Panc1 (cell line): Measurements from ENCODE around the gene ZSCAN18. TPM values are rescaled to one million over a fixed set of nuclear protein-coding genes. Genes with fewer than 3 reads are reported as not detected.

Source experiments
- ATAC-seq: fragments of 200-7000 bp; cut with Tn5 transposase; 2 replicates; pipeline ENCODE4 v1.9.1; 2020; ENCODE audit warnings: mild to moderate bottlenecking, moderate library complexity
- BruUV-seq: library from RNA; stranded (reverse); fragments of 400-500 nt; replicated peaks from 2 replicates; lab custom pipeline; 2021; lab: Mats Ljungman, UMichigan
- CTCF ChIA-PET: fragments of 300-600 bp; sonication (Branson Sonifier 250); formaldehyde crosslinking; loops from one replicate; lab custom pipeline; 2022; ENCODE audit warnings: antibody characterized with exemption; lab: Charles Lee
- POLR2A ChIA-PET: fragments of 300-600 bp; sonication (Branson Sonifier 250); formaldehyde crosslinking; loops from one replicate; lab custom pipeline; 2022; ENCODE audit warnings: antibody characterized with exemption; lab: Charles Lee
- DNase-seq: peaks from one replicate; pipeline ENCODE4 v3.0.0-alpha.2; 2010; ENCODE audit warnings: low read depth, low spot score
- H3K27ac ChIP-seq: 2 replicates; pipeline ENCODE4 v1.5.1; 2011; ENCODE audit warnings: mild to moderate bottlenecking, low read length, inconsistent platforms
- H3K27me3 ChIP-seq: fragments of 200-500 bp; sonication (Bioruptor generic); 2 replicates; pipeline ENCODE4 v1.6.0; 2014; ENCODE audit warnings: low read length, inconsistent platforms; ENCODE audit not compliant: control insufficient read depth, insufficient read depth
- H3K36me3 ChIP-seq: fragments of 200-500 bp; sonication (Bioruptor generic); 2 replicates; pipeline ENCODE4 v1.5.1; 2014; ENCODE audit warnings: inconsistent platforms, mild to moderate bottlenecking, low read length, moderate library complexity; ENCODE audit not compliant: control insufficient read depth, insufficient read depth
- H3K4me1 ChIP-seq: 2 replicates; pipeline ENCODE4 v1.5.1; 2011; ENCODE audit warnings: inconsistent platforms, mild to moderate bottlenecking, low read length, moderate library complexity; ENCODE audit not compliant: control insufficient read depth, insufficient read depth
- H3K4me3 ChIP-seq, 2 experiments: 2 replicates each; pipeline ENCODE4 v1.5.1; 2011 to 2012; ENCODE audit warnings: low read depth in 2 of 2, low read length in 2 of 2, mild to moderate bottlenecking in 2 of 2, inconsistent platforms in 1 of 2, moderate library complexity in 1 of 2
- H3K9me3 ChIP-seq: fragments of 200-500 bp; sonication (Bioruptor generic); 2 replicates; pipeline ENCODE4 v1.5.1; 2014; ENCODE audit warnings: low read depth, mild to moderate bottlenecking, inconsistent platforms, low read length, moderate library complexity; ENCODE audit not compliant: control insufficient read depth, insufficient read depth
- POLR2AphosphoS5 ChIP-seq: IDR thresholded peaks from 2 replicates; pipeline ENCODE4 v1.6.1; 2012; ENCODE audit warnings: mild to moderate bottlenecking, low read depth, low read length, moderate library complexity
- SIN3A ChIP-seq: IDR thresholded peaks from 2 replicates; pipeline ENCODE4 v1.6.1; 2012; ENCODE audit warnings: low read depth, mild to moderate bottlenecking, low read length, moderate library complexity, borderline replicate concordance; ENCODE audit not compliant: insufficient read depth
- TCF7L2 ChIP-seq: IDR thresholded peaks from 2 replicates; pipeline ENCODE4 v1.6.1; 2011; ENCODE audit warnings: mild to moderate bottlenecking, low read depth, low read length, inconsistent platforms
- in situ Hi-C: cut with HindIII; loops from 2 replicates; pipeline ENCODE4 v1.10.0; 2016; ENCODE audit warnings: low sequenced_read_pairs, low pct_unique_long_range_greater_than_20kb
- intact Hi-C: fragments of 100-400 bp; cut with micrococcal nuclease; formaldehyde crosslinking; loops from one replicate; pipeline ENCODE4 v1.10.0; 2022; ENCODE audit not compliant: unreplicated experiment
- total RNA-seq: library from RNA; stranded (reverse); gene quantifications from one replicate; pipeline ENCODE4 v1.2.1, GENCODE V29; 2021; ENCODE audit not compliant: unreplicated experiment
- TF ChIP-seq, protein P1 (sequence below), 2 experiments: IDR thresholded peaks; 2 replicates each; pipeline ENCODE4 v1.6.1; 2011 to 2012; ENCODE audit warnings: low read depth in 2 of 2, control low read depth in 1 of 2, low read length in 1 of 2, mild to moderate bottlenecking in 1 of 2, moderate library complexity in 1 of 2; ENCODE audit not compliant: insufficient read depth in 1 of 2
- TF ChIP-seq, protein P2 (sequence below): fragments of 450-650 bp; IDR thresholded peaks from 2 replicates; pipeline ENCODE4 v1.5.1; 2017; ENCODE audit warnings: mild to moderate bottlenecking

Gene ZSCAN18
- total RNA-seq, 1 experiment from 2014 or later, result not detected

DNA sequence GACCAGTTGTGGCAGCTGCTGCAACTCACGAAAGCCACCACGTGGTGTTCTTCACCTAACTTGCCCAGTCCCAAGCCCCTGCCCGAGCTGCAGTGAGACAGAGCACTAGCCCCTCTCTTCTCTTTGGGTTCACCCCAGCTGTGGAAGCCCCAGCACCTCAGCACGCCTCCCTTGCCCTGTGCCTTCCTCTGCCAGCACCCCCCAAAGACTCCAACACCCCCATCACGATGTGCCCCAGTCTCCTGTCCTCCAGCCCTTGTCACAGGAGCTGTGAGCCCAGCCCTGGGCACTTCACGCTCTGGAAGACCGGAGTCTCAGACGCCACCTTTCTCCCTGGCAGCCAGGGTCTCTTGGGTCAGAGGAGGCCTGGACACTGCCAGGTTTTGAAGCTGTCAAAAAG lies 41.2 kb downstream of the ZSCAN18 start:
- Histone ChIP-seq H3K27ac (no peak overlapping the region), H3K9me3 (no peaks in the 10 kb centered on the region), H3K27me3 (no peaks in the 10 kb centered on the region), H3K36me3 (no peaks in the 10 kb centered on the region), H3K4me3 (no peak overlapping the region), H3K4me1 (no peaks in the 10 kb centered on the region)
- DNase-seq (no peak), ATAC-seq (no peak)
- POLR2A ChIA-PET, result interaction anchor here (0.6 kb wide), 1 partner anchor 213 kb away, joined by 3 read pairs; no protein-coding TSS in a partner anchor
- TF ChIP-seq SIN3A (no peak), POLR2AphosphoS5 (no peak), TCF7L2 (no peak)
- TF ChIP-seq, protein P1, sequence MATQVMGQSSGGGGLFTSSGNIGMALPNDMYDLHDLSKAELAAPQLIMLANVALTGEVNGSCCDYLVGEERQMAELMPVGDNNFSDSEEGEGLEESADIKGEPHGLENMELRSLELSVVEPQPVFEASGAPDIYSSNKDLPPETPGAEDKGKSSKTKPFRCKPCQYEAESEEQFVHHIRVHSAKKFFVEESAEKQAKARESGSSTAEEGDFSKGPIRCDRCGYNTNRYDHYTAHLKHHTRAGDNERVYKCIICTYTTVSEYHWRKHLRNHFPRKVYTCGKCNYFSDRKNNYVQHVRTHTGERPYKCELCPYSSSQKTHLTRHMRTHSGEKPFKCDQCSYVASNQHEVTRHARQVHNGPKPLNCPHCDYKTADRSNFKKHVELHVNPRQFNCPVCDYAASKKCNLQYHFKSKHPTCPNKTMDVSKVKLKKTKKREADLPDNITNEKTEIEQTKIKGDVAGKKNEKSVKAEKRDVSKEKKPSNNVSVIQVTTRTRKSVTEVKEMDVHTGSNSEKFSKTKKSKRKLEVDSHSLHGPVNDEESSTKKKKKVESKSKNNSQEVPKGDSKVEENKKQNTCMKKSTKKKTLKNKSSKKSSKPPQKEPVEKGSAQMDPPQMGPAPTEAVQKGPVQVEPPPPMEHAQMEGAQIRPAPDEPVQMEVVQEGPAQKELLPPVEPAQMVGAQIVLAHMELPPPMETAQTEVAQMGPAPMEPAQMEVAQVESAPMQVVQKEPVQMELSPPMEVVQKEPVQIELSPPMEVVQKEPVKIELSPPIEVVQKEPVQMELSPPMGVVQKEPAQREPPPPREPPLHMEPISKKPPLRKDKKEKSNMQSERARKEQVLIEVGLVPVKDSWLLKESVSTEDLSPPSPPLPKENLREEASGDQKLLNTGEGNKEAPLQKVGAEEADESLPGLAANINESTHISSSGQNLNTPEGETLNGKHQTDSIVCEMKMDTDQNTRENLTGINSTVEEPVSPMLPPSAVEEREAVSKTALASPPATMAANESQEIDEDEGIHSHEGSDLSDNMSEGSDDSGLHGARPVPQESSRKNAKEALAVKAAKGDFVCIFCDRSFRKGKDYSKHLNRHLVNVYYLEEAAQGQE (IDR thresholded peaks at IDR 0.05; ENCODE audit: insufficient read depth in 1 of 2, low read depth in 2 of 2, low read length in 1 of 2), result no peak
- TF ChIP-seq, protein P2, sequence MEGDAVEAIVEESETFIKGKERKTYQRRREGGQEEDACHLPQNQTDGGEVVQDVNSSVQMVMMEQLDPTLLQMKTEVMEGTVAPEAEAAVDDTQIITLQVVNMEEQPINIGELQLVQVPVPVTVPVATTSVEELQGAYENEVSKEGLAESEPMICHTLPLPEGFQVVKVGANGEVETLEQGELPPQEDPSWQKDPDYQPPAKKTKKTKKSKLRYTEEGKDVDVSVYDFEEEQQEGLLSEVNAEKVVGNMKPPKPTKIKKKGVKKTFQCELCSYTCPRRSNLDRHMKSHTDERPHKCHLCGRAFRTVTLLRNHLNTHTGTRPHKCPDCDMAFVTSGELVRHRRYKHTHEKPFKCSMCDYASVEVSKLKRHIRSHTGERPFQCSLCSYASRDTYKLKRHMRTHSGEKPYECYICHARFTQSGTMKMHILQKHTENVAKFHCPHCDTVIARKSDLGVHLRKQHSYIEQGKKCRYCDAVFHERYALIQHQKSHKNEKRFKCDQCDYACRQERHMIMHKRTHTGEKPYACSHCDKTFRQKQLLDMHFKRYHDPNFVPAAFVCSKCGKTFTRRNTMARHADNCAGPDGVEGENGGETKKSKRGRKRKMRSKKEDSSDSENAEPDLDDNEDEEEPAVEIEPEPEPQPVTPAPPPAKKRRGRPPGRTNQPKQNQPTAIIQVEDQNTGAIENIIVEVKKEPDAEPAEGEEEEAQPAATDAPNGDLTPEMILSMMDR, result no peak
- in situ Hi-C loops, result no loop called here
- intact Hi-C loops, result no loop called here
- BruUV-seq, result no TSS peak
- CTCF ChIA-PET, result interaction anchor here (0.6 kb wide), 1 partner anchor 162 kb away, joined by 3 read pairs; no protein-coding TSS in a partner anchor

DNA sequence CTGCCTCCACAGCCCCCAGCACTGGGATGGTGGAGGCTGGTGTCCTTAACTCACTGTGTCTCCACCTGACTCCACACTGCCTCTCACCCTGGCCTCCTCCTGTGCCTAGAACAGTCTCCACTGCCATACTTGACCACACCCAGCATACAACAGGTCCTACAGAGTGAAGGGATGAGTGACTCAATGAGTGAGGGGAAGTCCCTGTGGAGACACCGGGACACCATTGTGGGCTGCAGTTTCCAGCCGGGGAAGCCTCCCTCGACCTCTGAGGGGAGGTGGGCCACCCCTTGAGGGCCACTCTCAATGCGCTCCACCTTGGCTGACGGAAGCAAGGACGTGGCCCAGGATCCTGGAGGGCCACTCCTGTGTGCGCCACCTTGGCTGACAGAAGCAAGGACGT lies 41.8 kb downstream of the ZSCAN18 start:
- no peak overlapping the region for H3K4me3 ChIP-seq
- TF ChIP-seq, protein P2, result no peak
- no peak for TF ChIP-seq POLR2AphosphoS5
- TF ChIP-seq SIN3A, result no peak
- no peak for TF ChIP-seq TCF7L2

More for the DNA sequence above, 41.8 kb downstream of the ZSCAN18 start:
- intact Hi-C loops (no loop called here), in situ Hi-C loops (no loop called here)
- ChIA-PET POLR2A (no interaction called here), CTCF (no interaction called here)
- ATAC-seq, result no peak
- no peaks in the 10 kb centered on the region for H3K9me3 ChIP-seq
- no peaks in the 10 kb centered on the region for H3K4me1 ChIP-seq
- no peaks in the 10 kb centered on the region for H3K36me3 ChIP-seq
- no peak overlapping the region for H3K27ac ChIP-seq
- no peaks in the 10 kb centered on the region for H3K27me3 ChIP-seq
- BruUV-seq, result no TSS peak
- no peak for DNase-seq
